Measurements from ENCODE around the gene CD180. TPM values are rescaled to one million over a fixed set of nuclear protein-coding genes. Genes with fewer than 3 reads are reported as not detected.

Gene CD180
- total and polyA plus RNA-seq, 11 donors, result 0.08 to 7.7 (median 0.32) TPM

GRCh38 chr5:67146981-67147380 is 49.6 kb downstream of the CD180 start:
- WGBS, 4 donors, result 90 to 94% (median 93%) methylated on average over 4 of the region's 4 CpGs
- ATAC-seq, result no peak
- no peak for TF ChIP-seq POLR2A (IDR thresholded peaks at IDR 0.05)
- no peak for TF ChIP-seq CTCF (IDR thresholded peaks at IDR 0.05)

GRCh38 chr5:67146574-67146973 is 50.0 kb downstream of the CD180 start:
- Histone ChIP-seq H3K27me3 (no peaks in the 10 kb centered on the region), H3K9me3 (no peaks in the 10 kb centered on the region), H3K36me3 (peaks cover 2 to 100% (median 79%) of the 10 kb centered on the region in 9 donors), H3K4me1 (peaks cover 0 to 9% (median 0%) of the 10 kb centered on the region in 12 donors), H3K4me3 (no peak overlapping the region), H3K27ac (no peak overlapping the region)
- DNase-seq (no peak), ATAC-seq (no peak)
- WGBS, 4 donors, result 89 to 94% (median 91%) methylated on average over 1 of the region's 1 CpG
- intact Hi-C loops (cut with DNase I), result loop anchor here in 3 of 10 donors (5.0 to 10.0 kb wide), 3 partner anchors 152 to 162 kb away; no protein-coding TSS in a partner anchor
- no peak for TF ChIP-seq POLR2A (IDR thresholded peaks at IDR 0.05)
- no peak for TF ChIP-seq CTCF (IDR thresholded peaks at IDR 0.05)

More at GRCh38 chr5:67146981-67147380, 49.6 kb downstream of the CD180 start:
- Histone ChIP-seq H3K27ac (no peak overlapping the region), H3K27me3 (no peaks in the 10 kb centered on the region), H3K4me1 (peaks cover 0 to 9% (median 0%) of the 10 kb centered on the region in 12 donors), H3K4me3 (no peak overlapping the region), H3K36me3 (peaks cover 2 to 100% (median 77%) of the 10 kb centered on the region in 9 donors), H3K9me3 (no peaks in the 10 kb centered on the region)
- no peak for DNase-seq
- intact Hi-C loops (cut with DNase I), result loop anchor here in 3 of 10 donors (5.0 to 10.0 kb wide), 3 partner anchors 152 to 162 kb away; no protein-coding TSS in a partner anchor

- ATAC-seq, result no peak
- H3K27ac ChIP-seq, result no peak overlapping the region
- no peak overlapping the region for H3K4me3 ChIP-seq
- WGBS, 4 donors, result 88 to 97% (median 94%) methylated on average over 2 of the region's 2 CpGs
- H3K4me1 ChIP-seq, result peaks cover 0 to 8% (median 0%) of the 10 kb centered on the region in 12 donors
- no peaks in the 10 kb centered on the region for H3K27me3 ChIP-seq
- H3K36me3 ChIP-seq, result peaks cover 2 to 100% (median 66%) of the 10 kb centered on the region in 9 donors
- no peak for TF ChIP-seq POLR2A (IDR thresholded peaks at IDR 0.05)
- TF ChIP-seq CTCF (IDR thresholded peaks at IDR 0.05), result no peak
- intact Hi-C loops (cut with DNase I), result loop anchor here in 3 of 10 donors (5.0 to 10.0 kb wide), 3 partner anchors 149 to 159 kb away; no protein-coding TSS in a partner anchor
- no peaks in the 10 kb centered on the region for H3K9me3 ChIP-seq
- DNase-seq, result no peak
Observed at GRCh38 chr5:67144183-67144639, 52.4 kb downstream of the CD180 start.

- intact Hi-C loops (cut with DNase I), result loop anchor here in 3 of 10 donors (5.0 to 10.0 kb wide), 3 partner anchors 149 to 159 kb away; no protein-coding TSS in a partner anchor
- peaks cover 2 to 100% (median 70%) of the 10 kb centered on the region in 9 donors for H3K36me3 ChIP-seq
- no peak overlapping the region for H3K4me3 ChIP-seq
- no peak for ATAC-seq
- no peak for DNase-seq
- TF ChIP-seq POLR2A (IDR thresholded peaks at IDR 0.05), result no peak
- no peak for TF ChIP-seq CTCF (IDR thresholded peaks at IDR 0.05)
- 92 to 98% (median 96%) methylated on average over 2 of the region's 2 CpGs for WGBS, 4 donors
- no peaks in the 10 kb centered on the region for H3K27me3 ChIP-seq
- no peak overlapping the region for H3K27ac ChIP-seq
- no peaks in the 10 kb centered on the region for H3K9me3 ChIP-seq
- H3K4me1 ChIP-seq, result peaks cover 0 to 2% (median 0%) of the 10 kb centered on the region in 12 donors
Observed at GRCh38 chr5:67143549-67143948, 53.0 kb downstream of the CD180 start.

Measured in heart left ventricle (tissue), 16 donors.